Neuronal stem cell (in vitro differentiated cells): ENCODE measurements around the gene CXXC4.

ENCODE experiments used
- DNase-seq: peaks from one replicate; pipeline ENCODE4 v3.0.0-alpha.2; 2013; ENCODE audit warnings: low spot score
- H2AFZ ChIP-seq: one replicate; pipeline ENCODE4 v1.6.1; 2013; ENCODE audit warnings: mild to moderate bottlenecking, low read length, inconsistent platforms
- H2AK5ac ChIP-seq: 2 replicates; pipeline ENCODE4 v1.6.1; 2013; ENCODE audit warnings: low read depth, mild to moderate bottlenecking, inconsistent platforms, low read length, moderate library complexity, mixed read lengths
- H2BK120ac ChIP-seq: 2 replicates; pipeline ENCODE4 v1.6.1; 2013; ENCODE audit warnings: low read depth, mild to moderate bottlenecking, inconsistent platforms, low read length, moderate library complexity, mixed read lengths
- H2BK12ac ChIP-seq: one replicate; pipeline ENCODE4 v1.6.1; 2013; ENCODE audit warnings: low read length, inconsistent platforms
- H2BK15ac ChIP-seq: 2 replicates; pipeline ENCODE4 v1.6.1; 2013; ENCODE audit warnings: mild to moderate bottlenecking, low read length, inconsistent platforms, mixed read lengths
- H2BK5ac ChIP-seq: one replicate; pipeline ENCODE4 v1.6.1; 2013; ENCODE audit warnings: inconsistent platforms, mild to moderate bottlenecking, low read length, moderate library complexity
- H3K14ac ChIP-seq: one replicate; pipeline ENCODE4 v1.6.1; 2013; ENCODE audit warnings: low read length, inconsistent platforms
- H3K18ac ChIP-seq: 2 replicates; pipeline ENCODE4 v1.6.1; 2013; ENCODE audit warnings: low read length, inconsistent platforms
- H3K23ac ChIP-seq: 2 replicates; pipeline ENCODE4 v1.6.1; 2013; ENCODE audit warnings: low read depth, mild to moderate bottlenecking, mixed read lengths, low read length, inconsistent platforms; ENCODE audit not compliant: poor library complexity
- H3K27ac ChIP-seq: replicated peaks from 3 replicates; pipeline ENCODE4 v1.5.1; 2013; ENCODE audit warnings: low read length, inconsistent platforms
- H3K27me3 ChIP-seq, 3 experiments: 2 replicates each; pipeline ENCODE4 v1.6.1; 2013; ENCODE audit warnings: low read length in 3 of 3, mild to moderate bottlenecking in 2 of 3, inconsistent platforms in 1 of 3, low read depth in 1 of 3, mixed read lengths in 1 of 3, moderate library complexity in 1 of 3; ENCODE audit not compliant: control insufficient read depth in 3 of 3, insufficient read depth in 3 of 3
- H3K36me3 ChIP-seq, 2 donors: replicated peaks in 1 of 2; 2 replicates each; pipeline ENCODE4 v1.6.1; 2013; ENCODE audit warnings: low read length in 2 of 2; ENCODE audit not compliant: control insufficient read depth in 2 of 2, insufficient read depth in 2 of 2
- H3K4ac ChIP-seq: 2 replicates; pipeline ENCODE4 v1.6.1; 2013; ENCODE audit warnings: inconsistent platforms, mild to moderate bottlenecking, low read length, moderate library complexity
- H3K4me1 ChIP-seq, 2 donors: 1 replicate in 1 of 2; 2 replicates in 1 of 2; pipeline ENCODE4 v1.6.1; 2013; ENCODE audit warnings: low read length in 2 of 2, low read depth in 1 of 2; ENCODE audit not compliant: control insufficient read depth in 2 of 2, insufficient read depth in 1 of 2
- H3K4me2 ChIP-seq: one replicate; pipeline ENCODE4 v1.6.1; 2013; ENCODE audit warnings: mild to moderate bottlenecking, low read length, inconsistent platforms; ENCODE audit not compliant: insufficient read depth, poor library complexity, severe bottlenecking
- H3K4me3 ChIP-seq, 2 donors: 2 replicates each; pipeline ENCODE4 v1.5.1; 2013; ENCODE audit warnings: low read length in 2 of 2, mild to moderate bottlenecking in 2 of 2, inconsistent platforms in 1 of 2, moderate library complexity in 1 of 2
- H3K79me1 ChIP-seq: one replicate; pipeline ENCODE4 v1.6.1; 2013; ENCODE audit warnings: low read depth, mild to moderate bottlenecking, inconsistent platforms, low read length, moderate library complexity
- H3K9ac ChIP-seq: one replicate; pipeline ENCODE4 v1.6.1; 2013; ENCODE audit warnings: mild to moderate bottlenecking, low read depth, low read length, inconsistent platforms; ENCODE audit not compliant: poor library complexity
- H3K9me3 ChIP-seq, 2 donors: replicated peaks in 1 of 2; 2 replicates each; pipeline versions ENCODE3 to v1.6.1; 2013; ENCODE audit warnings: low read length in 2 of 2, mild to moderate bottlenecking in 2 of 2, inconsistent platforms in 1 of 2, low read depth in 1 of 2, mixed read lengths in 1 of 2, moderate library complexity in 1 of 2; ENCODE audit not compliant: control insufficient read depth in 2 of 2, insufficient read depth in 1 of 2
- H4K8ac ChIP-seq: one replicate; pipeline ENCODE4 v1.6.1; 2013; ENCODE audit warnings: low read depth, mild to moderate bottlenecking, inconsistent platforms, low read length, moderate library complexity
- H4K91ac ChIP-seq: one replicate; pipeline ENCODE4 v1.6.1; 2013; ENCODE audit warnings: low read length, low read depth, mild to moderate bottlenecking, inconsistent platforms; ENCODE audit not compliant: poor library complexity
- WGBS, 2 donors: extraction: QIAGEN DNeasy Blood & Tissue Kit; methylation state at CpG; one replicate each; pipeline ENCODE4 v1.1.7; 2013; ENCODE audit warnings: missing lambda C conversion rate in 2 of 2, mixed read lengths in 1 of 2; ENCODE audit not compliant: insufficient read length in 2 of 2, insufficient replicate concordance in 1 of 2; ENCODE audit errors: extremely low coverage in 2 of 2; 5-methylcytosine and 5-hydroxymethylcytosine counted together

CXXC4 gene

DNA sequence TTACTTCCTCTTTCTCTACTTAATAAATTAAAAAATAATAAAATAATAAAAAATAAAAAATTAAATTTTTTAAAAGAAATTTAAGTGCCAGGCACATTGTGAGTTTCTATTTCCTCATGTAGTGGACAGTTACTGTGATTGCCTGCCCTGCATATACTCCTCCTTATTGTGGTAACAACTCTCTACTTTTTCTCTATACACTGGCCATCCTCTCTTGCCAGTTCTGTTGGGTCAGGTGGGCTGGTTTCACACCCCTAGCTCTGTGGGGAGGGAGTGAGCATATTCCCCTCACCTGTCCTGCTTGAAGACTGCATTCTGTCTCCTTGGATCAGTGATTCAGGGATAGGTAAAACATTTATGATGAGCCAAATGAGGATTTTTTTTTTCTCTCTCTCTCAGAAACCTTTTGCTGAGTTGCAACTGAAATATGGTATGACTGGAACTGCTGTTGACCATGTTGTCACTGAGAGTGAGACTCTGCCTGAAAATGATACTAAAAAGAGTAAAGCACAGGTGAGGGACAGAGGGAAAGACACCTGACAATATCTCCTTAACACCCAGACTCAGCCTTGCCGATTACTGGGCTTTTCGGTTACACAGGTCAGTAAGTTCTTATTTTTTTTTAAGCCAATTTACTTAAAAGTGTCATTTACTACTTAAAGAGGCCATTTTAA, 37.2 kb downstream of the CXXC4 start:
- Histone ChIP-seq H3K79me1 (no peaks in the 10 kb centered on the region), H3K27me3 (no peaks in the 10 kb centered on the region), H2BK15ac (no peak overlapping the region), H3K23ac (no peak overlapping the region), H2BK5ac (no peak overlapping the region), H3K14ac (no peak overlapping the region), H3K9ac (no peak overlapping the region), H4K91ac (no peak overlapping the region), H3K4me1 (no peaks in the 10 kb centered on the region), H3K27ac (no peak overlapping the region), H3K4me3 (no peak overlapping the region), H3K4ac (no peak overlapping the region), H2AFZ (no peak overlapping the region), H2AK5ac (no peak overlapping the region), H3K18ac (no peak overlapping the region), H2BK12ac (no peak overlapping the region), H4K8ac (no peak overlapping the region), H3K36me3 (no peaks in the 10 kb centered on the region), H3K9me3 (no peaks in the 10 kb centered on the region), H3K4me2 (no peak overlapping the region), H2BK120ac (no peak overlapping the region)
- no peak for DNase-seq
- WGBS, 2 donors, result no CpG with 5 or more reads among the region's 2 CpGs

DNA sequence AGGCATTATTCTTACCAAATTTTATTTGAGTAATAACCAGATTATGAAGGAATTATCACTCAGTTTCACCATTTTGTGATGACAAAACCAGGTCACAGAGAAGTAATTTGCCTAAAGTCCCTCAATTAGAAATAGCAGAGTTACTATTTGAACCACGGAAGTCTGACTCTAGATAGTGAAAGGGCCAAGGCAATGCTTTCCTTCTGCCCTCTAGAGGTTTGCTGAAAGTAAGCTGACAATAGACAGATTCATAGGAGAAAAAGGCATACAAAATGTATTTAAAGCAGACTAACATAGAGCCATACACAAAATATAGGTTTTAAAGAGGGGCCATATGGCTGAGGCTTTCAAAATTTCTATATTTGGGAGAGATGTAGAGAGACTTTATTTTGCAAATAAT, 43.1 kb downstream of the CXXC4 start:
- no CpG with 5 or more reads among the region's 1 CpG for WGBS, 2 donors
- no peak overlapping the region for H2BK120ac ChIP-seq
- no peak overlapping the region for H2BK15ac ChIP-seq
- H3K9ac ChIP-seq, result no peak overlapping the region
- no peak overlapping the region for H4K91ac ChIP-seq
- H3K36me3 ChIP-seq, result no peaks in the 10 kb centered on the region
- H3K4me3 ChIP-seq, result no peak overlapping the region
- no peak overlapping the region for H4K8ac ChIP-seq
- no peak overlapping the region for H3K27ac ChIP-seq
- H3K79me1 ChIP-seq, result no peaks in the 10 kb centered on the region
- no peak overlapping the region for H3K4ac ChIP-seq
- no peak for DNase-seq
- H2AFZ ChIP-seq, result peak overlapping the region; percentile 30
- no peak overlapping the region for H3K18ac ChIP-seq
- H3K23ac ChIP-seq, result no peak overlapping the region
- no peak overlapping the region for H3K4me2 ChIP-seq
- H3K27me3 ChIP-seq, result no peaks in the 10 kb centered on the region
- H2BK5ac ChIP-seq, result no peak overlapping the region
- no peak overlapping the region for H2BK12ac ChIP-seq
- H3K9me3 ChIP-seq, result no peaks in the 10 kb centered on the region
- H2AK5ac ChIP-seq, result no peak overlapping the region
- H3K14ac ChIP-seq, result no peak overlapping the region
- peaks cover 4 to 11% of the 10 kb centered on the region in 2 donors for H3K4me1 ChIP-seq

DNA sequence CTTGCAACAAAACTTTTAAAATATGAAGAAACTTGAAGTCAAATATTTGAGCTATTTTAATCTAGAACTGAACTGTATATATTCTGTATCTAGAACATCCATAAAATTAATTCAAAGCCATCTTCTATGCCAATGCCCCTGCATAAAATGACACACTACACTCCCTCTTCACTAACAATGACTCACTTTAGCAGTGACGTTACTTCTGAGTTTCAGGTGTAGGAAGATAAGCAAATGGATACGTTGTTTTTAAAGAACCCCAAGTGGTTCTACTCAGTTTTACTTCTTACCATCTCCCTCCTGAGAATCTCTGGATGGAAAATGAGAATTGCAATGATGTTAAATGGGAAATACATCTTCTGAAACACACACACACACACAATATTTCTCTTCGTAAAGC, 45.2 kb downstream of the CXXC4 start:
- no peak overlapping the region for H2BK5ac ChIP-seq
- H3K4me1 ChIP-seq, result peaks cover 8 to 13% of the 10 kb centered on the region in 2 donors
- no peak overlapping the region for H2AK5ac ChIP-seq
- H3K9ac ChIP-seq, result no peak overlapping the region
- no peak overlapping the region for H3K4me2 ChIP-seq
- no peak overlapping the region for H3K27ac ChIP-seq
- H3K36me3 ChIP-seq, result no peaks in the 10 kb centered on the region
- no peaks in the 10 kb centered on the region for H3K9me3 ChIP-seq
- no peak overlapping the region for H2BK15ac ChIP-seq
- H3K79me1 ChIP-seq, result no peaks in the 10 kb centered on the region
- no peak overlapping the region for H3K4ac ChIP-seq
- no CpG with 5 or more reads among the region's 3 CpGs for WGBS, 2 donors
- no peak overlapping the region for H3K14ac ChIP-seq
- no peak overlapping the region for H4K91ac ChIP-seq
- no peak overlapping the region for H3K4me3 ChIP-seq
- H3K23ac ChIP-seq, result no peak overlapping the region
- no peak for DNase-seq
- no peak overlapping the region for H3K18ac ChIP-seq
- no peak overlapping the region for H2BK120ac ChIP-seq
- H2BK12ac ChIP-seq, result no peak overlapping the region
- H3K27me3 ChIP-seq, result no peaks in the 10 kb centered on the region
- no peak overlapping the region for H2AFZ ChIP-seq
- no peak overlapping the region for H4K8ac ChIP-seq

DNA sequence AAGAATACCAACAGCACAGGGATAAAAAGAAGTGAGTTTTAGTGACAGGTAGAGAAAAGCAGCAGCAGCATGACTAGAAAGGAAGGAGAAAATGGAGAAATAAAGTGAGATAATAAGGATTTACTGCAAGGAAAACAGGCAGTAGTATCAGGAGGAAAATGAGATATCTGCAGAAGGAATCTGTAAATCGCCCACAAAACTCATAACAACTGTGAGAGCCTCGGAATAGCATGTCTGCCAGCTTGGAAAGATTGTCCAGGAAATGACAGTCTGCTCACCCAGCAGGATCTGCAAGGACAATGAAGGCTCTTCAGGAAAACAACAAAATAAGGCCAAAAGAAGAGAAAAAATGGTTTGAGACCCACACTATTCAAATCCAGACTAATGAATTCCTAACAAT, 47.4 kb downstream of the CXXC4 start:
- DNase-seq, result no peak
- H3K79me1 ChIP-seq, result no peaks in the 10 kb centered on the region
- H2BK15ac ChIP-seq, result no peak overlapping the region
- no peaks in the 10 kb centered on the region for H3K27me3 ChIP-seq
- H3K4ac ChIP-seq, result no peak overlapping the region
- no peak overlapping the region for H3K9ac ChIP-seq
- no peak overlapping the region for H2BK120ac ChIP-seq
- no peak overlapping the region for H4K8ac ChIP-seq
- no peak overlapping the region for H4K91ac ChIP-seq
- H2BK12ac ChIP-seq, result no peak overlapping the region
- no peak overlapping the region for H3K14ac ChIP-seq
- peaks cover 8 to 13% of the 10 kb centered on the region in 2 donors for H3K4me1 ChIP-seq
- no peak overlapping the region for H3K4me2 ChIP-seq
- H3K4me3 ChIP-seq, result no peak overlapping the region
- WGBS, 2 donors, result no CpG with 5 or more reads among the region's 2 CpGs
- no peak overlapping the region for H3K18ac ChIP-seq
- no peak overlapping the region for H2AK5ac ChIP-seq
- no peaks in the 10 kb centered on the region for H3K36me3 ChIP-seq
- no peak overlapping the region for H2BK5ac ChIP-seq
- H3K27ac ChIP-seq, result no peak overlapping the region
- peak overlapping the region; percentile 84 for H2AFZ ChIP-seq
- H3K9me3 ChIP-seq, result no peaks in the 10 kb centered on the region
- H3K23ac ChIP-seq, result no peak overlapping the region
